Prostate gland (tissue), 2 donors: Measurements from ENCODE around the gene MINK1. TPM values are rescaled to one million over a fixed set of nuclear protein-coding genes. Genes with fewer than 3 reads are reported as not detected.

ENCODE experiments used
- DNase-seq: peaks from one replicate; pipeline ENCODE4 v3.0.0-alpha.2; 2019; ENCODE audit warnings: low spot score
- H3K27ac ChIP-seq, 2 donors: fragments of 200-600 bp; sonication (generic); 2 replicates each; pipeline ENCODE4 v1.5.1; 2017 to 2019
- H3K27me3 ChIP-seq: fragments of 200-600 bp; sonication (generic); replicated peaks from 2 replicates; pipeline ENCODE4 v1.5.1; 2019; ENCODE audit not compliant: insufficient read depth
- H3K36me3 ChIP-seq, 2 donors: fragments of 200-600 bp; sonication (generic); 1 replicate in 1 of 2; 2 replicates in 1 of 2; pipeline versions ENCODE4 v1.5.1 to v1.8.1; 2017 to 2019
- H3K4me1 ChIP-seq: fragments of 200-600 bp; sonication (generic); replicated peaks from 2 replicates; pipeline ENCODE4 v1.5.1; 2019
- H3K4me3 ChIP-seq, 2 donors: fragments of 200-600 bp; sonication (generic); 2 replicates each; pipeline ENCODE4 v1.5.1; 2017 to 2019
- H3K9me3 ChIP-seq: fragments of 200-600 bp; sonication (generic); 2 replicates; pipeline ENCODE4 v1.5.1; 2017
- CTCF ChIP-seq, 4 experiments: fragments of 200-600 bp in 2 of 4; fragments of 450-650 bp in 2 of 4; sonication (generic) in 2 of 4; IDR thresholded peaks; 1 replicate in 3 of 4; 2 replicates in 1 of 4; pipeline ENCODE4 v1.5.1; 2016 to 2019; ENCODE audit warnings: antibody characterized with exemption in 4 of 4, mild to moderate bottlenecking in 2 of 4, moderate library complexity in 2 of 4
- POLR2A ChIP-seq: fragments of 450-650 bp; IDR thresholded peaks from one replicate; pipeline ENCODE4 v1.6.1; 2016; ENCODE audit warnings: antibody characterized with exemption, mild to moderate bottlenecking
- POLR2AphosphoS5 ChIP-seq: sonication (generic); formaldehyde crosslinking; IDR thresholded peaks from one replicate; pipeline ENCODE4 v1.6.1; 2017; ENCODE audit warnings: antibody characterized with exemption
- WGBS: methylation state at CpG from one replicate; pipeline ENCODE4 v1.1.5; 2018; 5-methylcytosine and 5-hydroxymethylcytosine counted together
- intact Hi-C: fragments of 100-400 bp; cut with DNase I; formaldehyde crosslinking; loops from one replicate; pipeline ENCODE4 v1.14.2; 2022
- total RNA-seq, 2 donors: library from RNA; depleted of rRNA; stranded (reverse); fragments of >200 nt; gene quantifications; one replicate each; pipeline ENCODE4 v1.1.0, GENCODE V29; 2016

MINK1 gene
- total RNA-seq, 2 donors from 2014 or later: 53.0 to 136 TPM

- DNase-seq: no peak
- TF ChIP-seq POLR2A: no peak
- no peak for TF ChIP-seq POLR2AphosphoS5
- TF ChIP-seq CTCF (IDR thresholded peaks at IDR 0.05): no peak
- Histone ChIP-seq H3K27ac (no peak overlapping the region), H3K36me3 (peaks cover 0 to 8% of the 10 kb centered on the region in 2 donors), H3K4me3 (no peak overlapping the region), H3K9me3 (no peaks in the 10 kb centered on the region), H3K27me3 (no peaks in the 10 kb centered on the region), H3K4me1 (peaks cover 16% of the 10 kb centered on the region)
- intact Hi-C loops: no loop called here
- 92% methylated on average over 16 of the region's 16 CpGs for WGBS
Observed at GRCh38 chr17:4937553-4937952, 104.4 kb downstream of the MINK1 start.

GRCh38 chr17:4938069-4938491 is 104.9 kb downstream of the MINK1 start:
- intact Hi-C loops: no loop called here
- Histone ChIP-seq H3K4me1 (peaks cover 16% of the 10 kb centered on the region), H3K4me3 (no peak overlapping the region), H3K9me3 (no peaks in the 10 kb centered on the region), H3K27me3 (no peaks in the 10 kb centered on the region), H3K27ac (no peak overlapping the region), H3K36me3 (peaks cover 0 to 10% of the 10 kb centered on the region in 2 donors)
- no peak for DNase-seq
- TF ChIP-seq CTCF (IDR thresholded peaks at IDR 0.05): no peak
- TF ChIP-seq POLR2A: no peak
- TF ChIP-seq POLR2AphosphoS5: no peak
- WGBS: 79% methylated on average over 11 of the region's 11 CpGs

GRCh38 chr17:4938688-4939545 is 105.8 kb downstream of the MINK1 start:
- no peak for TF ChIP-seq POLR2AphosphoS5
- TF ChIP-seq CTCF (IDR thresholded peaks at IDR 0.05): no peak
- no peak for TF ChIP-seq POLR2A
- 43% methylated on average over 19 of the region's 19 CpGs for WGBS
- DNase-seq: no peak
- Histone ChIP-seq H3K4me3 (peak overlapping the region; percentile 75 to 82), H3K4me1 (peaks cover 16% of the 10 kb centered on the region), H3K27ac (peak overlapping the region; percentile 85 to 95), H3K27me3 (no peaks in the 10 kb centered on the region), H3K9me3 (no peaks in the 10 kb centered on the region), H3K36me3 (peaks cover 0 to 10% of the 10 kb centered on the region in 2 donors)
- intact Hi-C loops: no loop called here

GRCh38 chr17:4939546-4939795 is 106.3 kb downstream of the MINK1 start:
- TF ChIP-seq CTCF (IDR thresholded peaks at IDR 0.05) (no peak), POLR2A (no peak), POLR2AphosphoS5 (no peak)
- Histone ChIP-seq H3K4me3 (peak overlapping the region; percentile 75 to 82), H3K36me3 (peaks cover 0 to 10% of the 10 kb centered on the region in 2 donors), H3K27me3 (no peaks in the 10 kb centered on the region), H3K9me3 (no peaks in the 10 kb centered on the region), H3K27ac (peak overlapping the region; percentile 85 to 95), H3K4me1 (peaks cover 12% of the 10 kb centered on the region)
- no peak for DNase-seq
- intact Hi-C loops: no loop called here
- 0% methylated on average over 16 of the region's 16 CpGs for WGBS
